ENCODE results near the gene HOXD11.

HOXD11 gene

GRCh38 chr2:176078541-176079284 lies 28.4 kb upstream of the HOXD11 start:
- no peak overlapping the region for H3K27ac ChIP-seq (ENCODE audit: low read depth, low read length)
- no peaks in the 10 kb centered on the region for H3K36me3 ChIP-seq (ENCODE audit: control insufficient read depth, low read length)
- no peaks in the 10 kb centered on the region for H3K9me2 ChIP-seq (replicated peaks; ENCODE audit: control insufficient read depth, low read length)
- H3F3A ChIP-seq (ENCODE audit: control insufficient read depth, insufficient read depth), result no peaks in the 10 kb centered on the region
- H3K4me3 ChIP-seq (ENCODE audit: low read length), result no peak overlapping the region
- H3K9me3 ChIP-seq (ENCODE audit: control insufficient read depth, insufficient read depth, low read length), result peaks cover 6% of the 10 kb centered on the region; the same call in 1 of the 2 replicates
- TF ChIP-seq EZH2phosphoT487 (IDR thresholded peaks at IDR 0.05; ENCODE audit: borderline replicate concordance, low read length), result no peak
- TF ChIP-seq, protein P1, sequence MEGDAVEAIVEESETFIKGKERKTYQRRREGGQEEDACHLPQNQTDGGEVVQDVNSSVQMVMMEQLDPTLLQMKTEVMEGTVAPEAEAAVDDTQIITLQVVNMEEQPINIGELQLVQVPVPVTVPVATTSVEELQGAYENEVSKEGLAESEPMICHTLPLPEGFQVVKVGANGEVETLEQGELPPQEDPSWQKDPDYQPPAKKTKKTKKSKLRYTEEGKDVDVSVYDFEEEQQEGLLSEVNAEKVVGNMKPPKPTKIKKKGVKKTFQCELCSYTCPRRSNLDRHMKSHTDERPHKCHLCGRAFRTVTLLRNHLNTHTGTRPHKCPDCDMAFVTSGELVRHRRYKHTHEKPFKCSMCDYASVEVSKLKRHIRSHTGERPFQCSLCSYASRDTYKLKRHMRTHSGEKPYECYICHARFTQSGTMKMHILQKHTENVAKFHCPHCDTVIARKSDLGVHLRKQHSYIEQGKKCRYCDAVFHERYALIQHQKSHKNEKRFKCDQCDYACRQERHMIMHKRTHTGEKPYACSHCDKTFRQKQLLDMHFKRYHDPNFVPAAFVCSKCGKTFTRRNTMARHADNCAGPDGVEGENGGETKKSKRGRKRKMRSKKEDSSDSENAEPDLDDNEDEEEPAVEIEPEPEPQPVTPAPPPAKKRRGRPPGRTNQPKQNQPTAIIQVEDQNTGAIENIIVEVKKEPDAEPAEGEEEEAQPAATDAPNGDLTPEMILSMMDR (IDR thresholded peaks at IDR 0.05; ENCODE audit: low read depth, low read length, poor library complexity, severe bottlenecking), result no peak
- no peaks in the 10 kb centered on the region for H4K20me1 ChIP-seq (ENCODE audit: control insufficient read depth, insufficient read depth, low read depth, low read length)
- H3K27me3 ChIP-seq (ENCODE audit: control insufficient read depth, low read length), result peaks cover 12% of the 10 kb centered on the region
- H3K4me2 ChIP-seq (ENCODE audit: low read length), result no peak overlapping the region
- H3K4me1 ChIP-seq (ENCODE audit: control insufficient read depth, low read length), result no peaks in the 10 kb centered on the region
- no peaks in the 10 kb centered on the region for H3K79me2 ChIP-seq (ENCODE audit: control insufficient read depth, low read length)

- H3K4me3 ChIP-seq (ENCODE audit: low read length), result no peak overlapping the region
- H3K9me2 ChIP-seq (replicated peaks; ENCODE audit: control insufficient read depth, low read length), result no peaks in the 10 kb centered on the region
- H3K9me3 ChIP-seq (ENCODE audit: control insufficient read depth, insufficient read depth, low read length), result peaks cover 6% of the 10 kb centered on the region; the same call in 1 of the 2 replicates
- peaks cover 12% of the 10 kb centered on the region for H3K27me3 ChIP-seq (ENCODE audit: control insufficient read depth, low read length)
- no peaks in the 10 kb centered on the region for H3F3A ChIP-seq (ENCODE audit: control insufficient read depth, insufficient read depth)
- no peaks in the 10 kb centered on the region for H3K36me3 ChIP-seq (ENCODE audit: control insufficient read depth, low read length)
- H3K4me2 ChIP-seq (ENCODE audit: low read length), result no peak overlapping the region
- no peak overlapping the region for H3K27ac ChIP-seq (ENCODE audit: low read depth, low read length)
- TF ChIP-seq EZH2phosphoT487 (IDR thresholded peaks at IDR 0.05; ENCODE audit: borderline replicate concordance, low read length), result no peak
- TF ChIP-seq, protein P1 (IDR thresholded peaks at IDR 0.05; ENCODE audit: low read depth, low read length, poor library complexity, severe bottlenecking), result no peak
- no peaks in the 10 kb centered on the region for H3K4me1 ChIP-seq (ENCODE audit: control insufficient read depth, low read length)
- H3K79me2 ChIP-seq (ENCODE audit: control insufficient read depth, low read length), result no peaks in the 10 kb centered on the region
- no peaks in the 10 kb centered on the region for H4K20me1 ChIP-seq (ENCODE audit: control insufficient read depth, insufficient read depth, low read depth, low read length)
Measured at GRCh38 chr2:176079285-176079830, 27.7 kb upstream of the HOXD11 start.

GRCh38 chr2:176079831-176080539 lies 27.1 kb upstream of the HOXD11 start:
- H3K9me2 ChIP-seq (replicated peaks; ENCODE audit: control insufficient read depth, low read length), result no peaks in the 10 kb centered on the region
- H3K4me3 ChIP-seq (ENCODE audit: low read length), result no peak overlapping the region
- TF ChIP-seq, protein P1 (IDR thresholded peaks at IDR 0.05; ENCODE audit: low read depth, low read length, poor library complexity, severe bottlenecking), result no peak
- no peak for TF ChIP-seq EZH2phosphoT487 (IDR thresholded peaks at IDR 0.05; ENCODE audit: borderline replicate concordance, low read length)
- H3K9me3 ChIP-seq (ENCODE audit: control insufficient read depth, insufficient read depth, low read length), result peaks cover 6% of the 10 kb centered on the region; the same call in 1 of the 2 replicates
- H3K27ac ChIP-seq (ENCODE audit: low read depth, low read length), result no peak overlapping the region
- no peak overlapping the region for H3K4me2 ChIP-seq (ENCODE audit: low read length)
- no peaks in the 10 kb centered on the region for H3F3A ChIP-seq (ENCODE audit: control insufficient read depth, insufficient read depth)
- no peaks in the 10 kb centered on the region for H3K79me2 ChIP-seq (ENCODE audit: control insufficient read depth, low read length)
- H3K36me3 ChIP-seq (ENCODE audit: control insufficient read depth, low read length), result no peaks in the 10 kb centered on the region
- no peaks in the 10 kb centered on the region for H3K4me1 ChIP-seq (ENCODE audit: control insufficient read depth, low read length)
- peaks cover 9% of the 10 kb centered on the region for H3K27me3 ChIP-seq (ENCODE audit: control insufficient read depth, low read length)
- H4K20me1 ChIP-seq (ENCODE audit: control insufficient read depth, insufficient read depth, low read depth, low read length), result no peaks in the 10 kb centered on the region

All from DOHH2 (cell line).